MM.1S (cell line): ENCODE measurements around the gene IL1RL1.

ENCODE experiments used
- DNase-seq: peaks from one replicate; pipeline ENCODE4 v3.0.0-alpha.2; 2015
- H2AFZ ChIP-seq: fragments of 300-600 bp; sonication (generic); 2 replicates; pipeline ENCODE4 v1.6.0; 2016; ENCODE audit warnings: antibody characterized with exemption, low read length
- H3F3A ChIP-seq: fragments of 300-600 bp; sonication (generic); 2 replicates; pipeline ENCODE4 v1.6.1; 2016; ENCODE audit warnings: mild to moderate bottlenecking, antibody characterized with exemption, low read length, moderate library complexity, mixed read lengths; ENCODE audit not compliant: insufficient read depth
- H3K27ac ChIP-seq: fragments of 300-600 bp; sonication (generic); 2 replicates; pipeline ENCODE4 v1.5.1; 2016; ENCODE audit warnings: mild to moderate bottlenecking, low read length
- H3K27me3 ChIP-seq: fragments of 300-600 bp; sonication (generic); replicated peaks from 2 replicates; pipeline ENCODE4 v1.6.0; 2016; ENCODE audit warnings: low read length; ENCODE audit not compliant: insufficient read depth
- H3K36me3 ChIP-seq: fragments of 300-600 bp; sonication (generic); replicated peaks from 2 replicates; pipeline ENCODE4 v1.6.1; 2016; ENCODE audit warnings: mild to moderate bottlenecking, low read length, mixed read lengths; ENCODE audit not compliant: insufficient read depth
- H3K4me1 ChIP-seq: fragments of 300-600 bp; sonication (generic); 2 replicates; pipeline ENCODE4 v1.6.1; 2016; ENCODE audit warnings: low read length, mixed read lengths
- H3K4me2 ChIP-seq: fragments of 300-600 bp; sonication (generic); 2 replicates; pipeline ENCODE4 v1.6.0; 2016; ENCODE audit warnings: low read depth, low read length
- H3K4me3 ChIP-seq: fragments of 300-600 bp; sonication (generic); 2 replicates; pipeline ENCODE4 v1.5.1; 2016; ENCODE audit warnings: low read length, mixed read lengths
- H3K79me2 ChIP-seq: fragments of 300-600 bp; sonication (generic); 2 replicates; pipeline ENCODE4 v1.6.1; 2016; ENCODE audit warnings: mixed run types, low read length, mixed read lengths
- H3K9ac ChIP-seq: fragments of 300-600 bp; sonication (generic); 2 replicates; pipeline ENCODE4 v1.6.1; 2016; ENCODE audit warnings: low read length, mixed read lengths
- H3K9me2 ChIP-seq: fragments of 300-600 bp; sonication (generic); replicated peaks from 2 replicates; pipeline ENCODE4 v1.6.1; 2016; ENCODE audit warnings: mild to moderate bottlenecking, low read length, mixed read lengths; ENCODE audit not compliant: insufficient read depth
- H3K9me3 ChIP-seq: fragments of 300-600 bp; sonication (generic); replicated peaks from 2 replicates; pipeline ENCODE4 v1.6.1; 2016; ENCODE audit warnings: mild to moderate bottlenecking, low read length, mixed read lengths; ENCODE audit not compliant: insufficient read depth
- H4K20me1 ChIP-seq: fragments of 300-600 bp; sonication (generic); 2 replicates; pipeline ENCODE4 v1.6.1; 2016; ENCODE audit warnings: mild to moderate bottlenecking, low read length, moderate library complexity, mixed read lengths; ENCODE audit not compliant: insufficient read depth
- CTCF ChIP-seq: fragments of 300-600 bp; sonication (generic); IDR thresholded peaks from 2 replicates; pipeline ENCODE4 v1.5.1; 2016; ENCODE audit warnings: antibody characterized with exemption, low read length, mixed read lengths
- EZH2 ChIP-seq: fragments of 300-600 bp; sonication (generic); optimal IDR thresholded peaks from 2 replicates; pipeline ENCODE3; 2017; ENCODE audit warnings: low read depth, mild to moderate bottlenecking, antibody characterized with exemption, low read length, mixed read lengths
- EZH2phosphoT487 ChIP-seq: fragments of 300-600 bp; sonication (generic); IDR thresholded peaks from 2 replicates; pipeline ENCODE4 v1.6.1; 2018; ENCODE audit warnings: antibody characterized with exemption, low read length

IL1RL1 gene

GRCh38 chr2:102285368-102285767 lies 26.0 kb upstream of the IL1RL1 start:
- DNase-seq = no peak
- TF ChIP-seq CTCF (no peak), EZH2 (no peak), EZH2phosphoT487 (no peak)
- H3F3A ChIP-seq = no peaks in the 10 kb centered on the region
- H3K79me2 ChIP-seq = no peaks in the 10 kb centered on the region
- no peak overlapping the region for H2AFZ ChIP-seq
- no peaks in the 10 kb centered on the region for H3K9me3 ChIP-seq
- H3K9me2 ChIP-seq = no peaks in the 10 kb centered on the region
- H3K36me3 ChIP-seq = no peaks in the 10 kb centered on the region
- H3K4me3 ChIP-seq = no peak overlapping the region
- no peak overlapping the region for H3K9ac ChIP-seq
- no peaks in the 10 kb centered on the region for H3K4me1 ChIP-seq
- no peak overlapping the region for H3K4me2 ChIP-seq
- H3K27ac ChIP-seq = no peak overlapping the region
- no peaks in the 10 kb centered on the region for H3K27me3 ChIP-seq
- H4K20me1 ChIP-seq = no peaks in the 10 kb centered on the region

- Histone ChIP-seq H3F3A (no peaks in the 10 kb centered on the region), H3K9me2 (no peaks in the 10 kb centered on the region), H3K79me2 (no peaks in the 10 kb centered on the region), H3K4me3 (no peak overlapping the region), H3K4me1 (no peaks in the 10 kb centered on the region), H3K9me3 (no peaks in the 10 kb centered on the region), H3K27me3 (no peaks in the 10 kb centered on the region), H2AFZ (no peak overlapping the region), H3K4me2 (no peak overlapping the region), H4K20me1 (no peaks in the 10 kb centered on the region), H3K36me3 (no peaks in the 10 kb centered on the region), H3K9ac (no peak overlapping the region), H3K27ac (no peak overlapping the region)
- no peak for DNase-seq
- TF ChIP-seq CTCF = no peak
- no peak for TF ChIP-seq EZH2
- TF ChIP-seq EZH2phosphoT487 = no peak
Measured at GRCh38 chr2:102286041-102286440, 25.3 kb upstream of the IL1RL1 start.

GRCh38 chr2:102289129-102289528 lies 22.2 kb upstream of the IL1RL1 start:
- DNase-seq = no peak
- Histone ChIP-seq H3K4me3 (no peak overlapping the region), H3K27me3 (no peaks in the 10 kb centered on the region), H2AFZ (no peak overlapping the region), H3K9me2 (no peaks in the 10 kb centered on the region), H3K27ac (no peak overlapping the region), H3K79me2 (no peaks in the 10 kb centered on the region), H3F3A (no peaks in the 10 kb centered on the region), H3K9ac (no peak overlapping the region), H4K20me1 (no peaks in the 10 kb centered on the region), H3K4me2 (no peak overlapping the region), H3K9me3 (no peaks in the 10 kb centered on the region), H3K4me1 (no peaks in the 10 kb centered on the region), H3K36me3 (no peaks in the 10 kb centered on the region)
- TF ChIP-seq EZH2phosphoT487 (no peak), EZH2 (no peak), CTCF (no peak)

GRCh38 chr2:102290594-102290993 lies 20.8 kb upstream of the IL1RL1 start:
- Histone ChIP-seq H3K27me3 (no peaks in the 10 kb centered on the region), H3K9ac (no peak overlapping the region), H2AFZ (no peak overlapping the region), H3F3A (no peaks in the 10 kb centered on the region), H3K27ac (no peak overlapping the region), H3K79me2 (no peaks in the 10 kb centered on the region), H3K4me2 (no peak overlapping the region), H3K9me2 (no peaks in the 10 kb centered on the region), H4K20me1 (no peaks in the 10 kb centered on the region), H3K4me1 (no peaks in the 10 kb centered on the region), H3K36me3 (no peaks in the 10 kb centered on the region), H3K4me3 (no peak overlapping the region), H3K9me3 (no peaks in the 10 kb centered on the region)
- no peak for DNase-seq
- TF ChIP-seq CTCF (no peak), EZH2phosphoT487 (no peak), EZH2 (no peak)
